HepG2 (cell line): ENCODE data around the gene CPE. TPM values are rescaled to one million over a fixed set of nuclear protein-coding genes. Genes with fewer than 3 reads are reported as not detected.

ENCODE experiments used
- ATAC-seq: fragments of 200-7000 bp; cut with Tn5 transposase; 3 replicates; pipeline ENCODE4 v1.9.1; 2020; ENCODE audit warnings: mild to moderate bottlenecking, moderate library complexity
- BruUV-seq: library from RNA; stranded (reverse); fragments of 400-500 nt; replicated peaks from 2 replicates; lab custom pipeline; 2021; lab: Mats Ljungman, UMichigan
- CTCF ChIA-PET: fragments of 300-600 bp; formaldehyde crosslinking; extraction: SDS; loops from one replicate; lab custom pipeline; 2021; ENCODE audit warnings: low total read pairs, inconsistent platforms, low intra/inter-chr PET ratio; lab: Yijun Ruan, JAX
- POLR2A ChIA-PET: fragments of 350-600 bp; sonication (Branson Sonifier 250); formaldehyde crosslinking; loops from one replicate; lab custom pipeline; 2020; ENCODE audit warnings: antibody characterized with exemption, inconsistent platforms; lab: Yijun Ruan, JAX
- DNase-seq: peaks from one replicate; pipeline ENCODE4 v3.0.0-alpha.2; 2015; ENCODE audit warnings: low spot score
- FAIRE-seq: peaks from 3 replicates; lab custom pipeline; 2011; peaks lifted over from hg19 to GRCh38; lab: Jason Lieb, UNC
- H2AFZ ChIP-seq: one replicate; pipeline ENCODE4 v1.6.1; 2011; ENCODE audit warnings: low read length, inconsistent platforms
- H3K27ac ChIP-seq: fragments of 300-600 bp; 3 replicates; pipeline ENCODE4 v1.8.0; 2011; ENCODE audit warnings: mixed run types, mild to moderate bottlenecking, mixed read lengths, low read length, inconsistent platforms; ENCODE audit not compliant: insufficient read depth; ENCODE audit errors: extremely low read length
- H3K27me3 ChIP-seq, 2 experiments: fragments of 200-600 bp in 1 of 2; 2 replicates in 1 of 2; 3 replicates in 1 of 2; pipeline versions ENCODE4 v1.6.0 to v1.8.0; 2011; ENCODE audit warnings: low read length in 2 of 2, mild to moderate bottlenecking in 2 of 2, moderate library complexity in 2 of 2, inconsistent platforms in 1 of 2; ENCODE audit not compliant: insufficient read depth in 2 of 2, control insufficient read depth in 1 of 2
- H3K36me3 ChIP-seq, 2 experiments: fragments of 200-600 bp in 1 of 2; replicated peaks in 1 of 2; 2 replicates in 1 of 2; 3 replicates in 1 of 2; pipeline versions ENCODE4 v1.5.1 to v1.8.0; 2011; ENCODE audit warnings: low read length in 2 of 2, inconsistent platforms in 1 of 2; ENCODE audit not compliant: insufficient read depth in 2 of 2, control insufficient read depth in 1 of 2
- H3K4me1 ChIP-seq: 2 replicates; pipeline ENCODE4 v1.5.1; 2012; ENCODE audit warnings: low read length, inconsistent platforms; ENCODE audit not compliant: insufficient read depth
- H3K4me2 ChIP-seq: 2 replicates; pipeline ENCODE4 v1.6.0; 2011; ENCODE audit warnings: low read depth, low read length, inconsistent platforms
- H3K4me3 ChIP-seq, 3 experiments: fragments of 200-600 bp in 1 of 3; sonication (generic), shearing (Covaris generic) in 1 of 3; replicated peaks in 1 of 3; 2 replicates each; pipeline ENCODE4 v1.5.1; 2011 to 2016; ENCODE audit warnings: low read length in 3 of 3, inconsistent platforms in 2 of 3, low read depth in 2 of 3, mild to moderate bottlenecking in 2 of 3, control low read depth in 1 of 3, mixed read lengths in 1 of 3; ENCODE audit not compliant: insufficient read depth in 1 of 3
- H3K79me2 ChIP-seq: one replicate; pipeline ENCODE4 v1.6.1; 2011; ENCODE audit warnings: low read length, inconsistent platforms; ENCODE audit not compliant: insufficient read depth
- H3K9ac ChIP-seq: 2 replicates; pipeline ENCODE4 v1.6.0; 2011; ENCODE audit warnings: mild to moderate bottlenecking, low read depth, low read length, inconsistent platforms; ENCODE audit not compliant: insufficient read depth
- H3K9me3 ChIP-seq: 2 replicates; pipeline ENCODE4 v1.5.1; 2012; ENCODE audit warnings: mild to moderate bottlenecking, low read length
- H4K20me1 ChIP-seq: 2 replicates; pipeline ENCODE4 v1.6.0; 2011; ENCODE audit warnings: inconsistent platforms, mild to moderate bottlenecking, low read length, moderate library complexity; ENCODE audit not compliant: insufficient read depth
- EZH2 ChIP-seq: conservative IDR thresholded peaks from 2 replicates; pipeline ENCODE4 v1.6.1; 2012; ENCODE audit warnings: mild to moderate bottlenecking, low read depth, low read length, moderate library complexity
- HCFC1 ChIP-seq: fragments of 150-350 bp; IDR thresholded peaks from 2 replicates; pipeline ENCODE4 v1.6.1; 2014; ENCODE audit warnings: low read depth, low read length
- HMGA1 ChIP-seq: sonication (generic); formaldehyde crosslinking; conservative IDR thresholded peaks from 2 replicates; pipeline ENCODE4 v1.4.0; 2020; ENCODE audit warnings: missing genetic modification reagents
- NCOA5 ChIP-seq: sonication (generic); formaldehyde crosslinking; IDR thresholded peaks from 2 replicates; pipeline ENCODE4 v1.4.0; 2020; ENCODE audit warnings: missing genetic modification reagents
- NFKB2 ChIP-seq: sonication (generic); formaldehyde crosslinking; IDR thresholded peaks from 2 replicates; pipeline ENCODE4 v1.4.0; 2020; ENCODE audit warnings: missing genetic modification reagents, borderline replicate concordance
- ZBTB21 ChIP-seq: sonication (generic); formaldehyde crosslinking; IDR thresholded peaks from 2 replicates; pipeline ENCODE4 v1.4.0; 2020; ENCODE audit warnings: missing genetic modification reagents
- ZNF335 ChIP-seq: sonication (generic); formaldehyde crosslinking; IDR thresholded peaks from 2 replicates; pipeline ENCODE4 v1.4.0; 2020; ENCODE audit warnings: missing genetic modification reagents
- ZNF547 ChIP-seq: sonication (generic); formaldehyde crosslinking; IDR thresholded peaks from 2 replicates; pipeline ENCODE4 v1.5.1; 2020; ENCODE audit warnings: mild to moderate bottlenecking, missing genetic modification reagents
- ZNF605 ChIP-seq: sonication (generic); formaldehyde crosslinking; IDR thresholded peaks from 2 replicates; pipeline ENCODE4 v1.8.0; 2022; ENCODE audit warnings: mild to moderate bottlenecking, missing genetic modification reagents
- WGBS: methylation state at CpG from one replicate; pipeline ENCODE4 v1.1.6; 2017; ENCODE audit warnings: low lambda C conversion rate; 5-methylcytosine and 5-hydroxymethylcytosine counted together
- in situ Hi-C: cut with HindIII; loops from 2 replicates; pipeline ENCODE4 v1.10.0; 2017; ENCODE audit warnings: low pct_unique_long_range_greater_than_20kb; ENCODE audit not compliant: extremely low pct_ligation_motif_present
- intact Hi-C: fragments of 100-400 bp; cut with micrococcal nuclease; formaldehyde crosslinking; loops from one replicate; pipeline ENCODE4 v1.10.0; 2022; ENCODE audit not compliant: unreplicated experiment
- polyA plus RNA-seq, 8 experiments: library from polyadenylated mRNA; depleted of rRNA in 3 of 8; stranded (reverse) in 7 of 8; unstranded in 1 of 8; fragments of >200 nt; fragmentation: Illumina TruSeq in 4 of 8; extraction: Trizol in 4 of 8; gene quantifications; 2 replicates each; pipeline versions ENCODE4 v1.2.1 to v1.2.3, GENCODE V29; 2011 to 2016; ENCODE audit warnings: low read depth in 4 of 8, missing spikeins in 1 of 8, mixed read lengths in 1 of 8; ENCODE audit not compliant: insufficient read depth in 1 of 8
- total RNA-seq, 5 experiments: library from RNA; depleted of rRNA; stranded (reverse); fragments of >200 nt; fragmentation: Illumina TruSeq; extraction: Trizol; gene quantifications; 2 replicates each; pipeline ENCODE4 v1.2.3, GENCODE V29; 2016; ENCODE audit warnings: low read depth in 1 of 5
- TF ChIP-seq, protein P1 (sequence below): sonication (generic); formaldehyde crosslinking; IDR thresholded peaks from 2 replicates; pipeline ENCODE4 v1.4.0; 2020; ENCODE audit warnings: missing genetic modification reagents, low read depth, mild to moderate bottlenecking, borderline replicate concordance
- TF ChIP-seq, protein P2 (sequence below): sonication (generic); formaldehyde crosslinking; conservative IDR thresholded peaks from 2 replicates; pipeline ENCODE4 v1.4.0; 2020; ENCODE audit warnings: mild to moderate bottlenecking, missing genetic modification reagents, moderate library complexity
- TF ChIP-seq, protein P3 (sequence below): sonication (generic); formaldehyde crosslinking; IDR thresholded peaks from 2 replicates; pipeline ENCODE4 v1.4.0; 2020; ENCODE audit warnings: mild to moderate bottlenecking, missing genetic modification reagents
- TF ChIP-seq, protein P4 (sequence below): IDR thresholded peaks from 2 replicates; pipeline ENCODE4 v1.6.1; 2016; ENCODE audit warnings: missing genetic modification reagents, missing compliant biosample characterization
- TF ChIP-seq, protein P5 (sequence below): sonication (generic); formaldehyde crosslinking; IDR thresholded peaks from 2 replicates; pipeline ENCODE4 v1.4.0; 2020; ENCODE audit warnings: missing genetic modification reagents

Gene CPE
- total and polyA plus RNA-seq, 2 of the 13 experiments (the other 11 are each of a cell fraction or from before 2014, with no cell fraction given) = 268 to 852 TPM

DNA sequence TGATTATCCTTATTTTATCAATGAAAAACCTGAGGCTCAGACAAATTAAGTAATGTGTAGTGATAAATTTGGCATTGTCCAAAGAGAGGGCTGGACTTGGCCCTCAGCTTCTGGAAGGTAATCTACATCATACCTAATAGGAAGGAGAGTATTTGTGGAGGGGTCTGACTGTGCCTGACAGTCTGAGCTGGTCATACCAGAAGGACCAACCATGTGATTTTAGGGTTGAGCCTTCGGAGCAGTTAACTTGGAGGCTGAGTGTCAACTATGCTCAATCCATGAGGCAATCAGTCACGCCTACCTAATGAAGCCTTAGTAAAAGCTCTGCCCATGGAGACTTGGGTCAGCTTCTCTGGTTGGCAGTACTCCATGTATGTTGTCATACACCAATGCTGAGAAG, 136.4 kb downstream of the CPE start:
- Histone ChIP-seq H3K4me2 (no peak overlapping the region), H3K9ac (no peak overlapping the region), H3K4me3 (no peak overlapping the region), H3K9me3 (no peaks in the 10 kb centered on the region), H3K27me3 (peaks cover 0 to 17% of the 10 kb centered on the region in 2 experiments; a peak in 1 of 5 replicates), H3K4me1 (no peaks in the 10 kb centered on the region), H3K36me3 (no peaks in the 10 kb centered on the region), H3K27ac (no peak overlapping the region), H4K20me1 (no peaks in the 10 kb centered on the region), H2AFZ (no peak overlapping the region), H3K79me2 (no peaks in the 10 kb centered on the region)
- DNase-seq (no peak), ATAC-seq (no peak), FAIRE-seq (no peak)
- intact Hi-C loops (no loop called here), in situ Hi-C loops (no loop called here)
- BruUV-seq = no TSS peak
- ChIA-PET CTCF (no interaction called here), POLR2A (no interaction called here)
- no peak for TF ChIP-seq ZNF335 (CRISPR knock-in tag)
- no peak for TF ChIP-seq ZNF605 (CRISPR knock-in tag)
- no peak for TF ChIP-seq ZBTB21 (CRISPR knock-in tag)
- TF ChIP-seq, protein P1, sequence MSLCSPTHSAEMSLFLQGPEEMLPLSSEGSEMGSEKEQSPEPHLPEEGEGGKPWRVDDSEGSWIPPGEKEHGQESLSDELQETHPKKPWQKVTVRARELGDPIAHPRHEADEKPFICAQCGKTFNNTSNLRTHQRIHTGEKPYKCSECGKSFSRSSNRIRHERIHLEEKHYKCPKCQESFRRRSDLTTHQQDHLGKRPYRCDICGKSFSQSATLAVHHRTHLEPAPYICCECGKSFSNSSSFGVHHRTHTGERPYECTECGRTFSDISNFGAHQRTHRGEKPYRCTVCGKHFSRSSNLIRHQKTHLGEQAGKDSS (CRISPR knock-in tag) = no peak
- TF ChIP-seq NFKB2 (CRISPR knock-in tag) = no peak
- no peak for TF ChIP-seq ZNF547 (CRISPR knock-in tag)
- TF ChIP-seq, protein P2, sequence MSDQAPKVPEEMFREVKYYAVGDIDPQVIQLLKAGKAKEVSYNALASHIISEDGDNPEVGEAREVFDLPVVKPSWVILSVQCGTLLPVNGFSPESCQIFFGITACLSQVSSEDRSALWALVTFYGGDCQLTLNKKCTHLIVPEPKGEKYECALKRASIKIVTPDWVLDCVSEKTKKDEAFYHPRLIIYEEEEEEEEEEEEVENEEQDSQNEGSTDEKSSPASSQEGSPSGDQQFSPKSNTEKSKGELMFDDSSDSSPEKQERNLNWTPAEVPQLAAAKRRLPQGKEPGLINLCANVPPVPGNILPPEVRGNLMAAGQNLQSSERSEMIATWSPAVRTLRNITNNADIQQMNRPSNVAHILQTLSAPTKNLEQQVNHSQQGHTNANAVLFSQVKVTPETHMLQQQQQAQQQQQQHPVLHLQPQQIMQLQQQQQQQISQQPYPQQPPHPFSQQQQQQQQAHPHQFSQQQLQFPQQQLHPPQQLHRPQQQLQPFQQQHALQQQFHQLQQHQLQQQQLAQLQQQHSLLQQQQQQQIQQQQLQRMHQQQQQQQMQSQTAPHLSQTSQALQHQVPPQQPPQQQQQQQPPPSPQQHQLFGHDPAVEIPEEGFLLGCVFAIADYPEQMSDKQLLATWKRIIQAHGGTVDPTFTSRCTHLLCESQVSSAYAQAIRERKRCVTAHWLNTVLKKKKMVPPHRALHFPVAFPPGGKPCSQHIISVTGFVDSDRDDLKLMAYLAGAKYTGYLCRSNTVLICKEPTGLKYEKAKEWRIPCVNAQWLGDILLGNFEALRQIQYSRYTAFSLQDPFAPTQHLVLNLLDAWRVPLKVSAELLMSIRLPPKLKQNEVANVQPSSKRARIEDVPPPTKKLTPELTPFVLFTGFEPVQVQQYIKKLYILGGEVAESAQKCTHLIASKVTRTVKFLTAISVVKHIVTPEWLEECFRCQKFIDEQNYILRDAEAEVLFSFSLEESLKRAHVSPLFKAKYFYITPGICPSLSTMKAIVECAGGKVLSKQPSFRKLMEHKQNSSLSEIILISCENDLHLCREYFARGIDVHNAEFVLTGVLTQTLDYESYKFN (CRISPR knock-in tag) = no peak
- no peak for TF ChIP-seq NCOA5
- no peak for TF ChIP-seq EZH2
- TF ChIP-seq, protein P3, sequence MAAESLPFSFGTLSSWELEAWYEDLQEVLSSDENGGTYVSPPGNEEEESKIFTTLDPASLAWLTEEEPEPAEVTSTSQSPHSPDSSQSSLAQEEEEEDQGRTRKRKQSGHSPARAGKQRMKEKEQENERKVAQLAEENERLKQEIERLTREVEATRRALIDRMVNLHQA = no peak
- TF ChIP-seq, protein P4, sequence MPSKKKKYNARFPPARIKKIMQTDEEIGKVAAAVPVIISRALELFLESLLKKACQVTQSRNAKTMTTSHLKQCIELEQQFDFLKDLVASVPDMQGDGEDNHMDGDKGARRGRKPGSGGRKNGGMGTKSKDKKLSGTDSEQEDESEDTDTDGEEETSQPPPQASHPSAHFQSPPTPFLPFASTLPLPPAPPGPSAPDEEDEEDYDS (CRISPR knock-in tag) = no peak
- TF ChIP-seq HMGA1 (CRISPR knock-in tag) = no peak
- TF ChIP-seq HCFC1 = no peak
- TF ChIP-seq, protein P5, sequence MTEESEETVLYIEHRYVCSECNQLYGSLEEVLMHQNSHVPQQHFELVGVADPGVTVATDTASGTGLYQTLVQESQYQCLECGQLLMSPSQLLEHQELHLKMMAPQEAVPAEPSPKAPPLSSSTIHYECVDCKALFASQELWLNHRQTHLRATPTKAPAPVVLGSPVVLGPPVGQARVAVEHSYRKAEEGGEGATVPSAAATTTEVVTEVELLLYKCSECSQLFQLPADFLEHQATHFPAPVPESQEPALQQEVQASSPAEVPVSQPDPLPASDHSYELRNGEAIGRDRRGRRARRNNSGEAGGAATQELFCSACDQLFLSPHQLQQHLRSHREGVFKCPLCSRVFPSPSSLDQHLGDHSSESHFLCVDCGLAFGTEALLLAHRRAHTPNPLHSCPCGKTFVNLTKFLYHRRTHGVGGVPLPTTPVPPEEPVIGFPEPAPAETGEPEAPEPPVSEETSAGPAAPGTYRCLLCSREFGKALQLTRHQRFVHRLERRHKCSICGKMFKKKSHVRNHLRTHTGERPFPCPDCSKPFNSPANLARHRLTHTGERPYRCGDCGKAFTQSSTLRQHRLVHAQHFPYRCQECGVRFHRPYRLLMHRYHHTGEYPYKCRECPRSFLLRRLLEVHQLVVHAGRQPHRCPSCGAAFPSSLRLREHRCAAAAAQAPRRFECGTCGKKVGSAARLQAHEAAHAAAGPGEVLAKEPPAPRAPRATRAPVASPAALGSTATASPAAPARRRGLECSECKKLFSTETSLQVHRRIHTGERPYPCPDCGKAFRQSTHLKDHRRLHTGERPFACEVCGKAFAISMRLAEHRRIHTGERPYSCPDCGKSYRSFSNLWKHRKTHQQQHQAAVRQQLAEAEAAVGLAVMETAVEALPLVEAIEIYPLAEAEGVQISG (CRISPR knock-in tag) = no peak
- WGBS = 40% methylated on average over 2 of the region's 2 CpGs
